GM10248 (cell line): ENCODE measurements around the gene PSMB5.
A peak's percentile ranks its signal among the peaks of the same experiment; 100 is the strongest.

Experiments used
- CTCF ChIA-PET: fragments of 300-600 bp; sonication (Branson Sonifier 250); formaldehyde crosslinking; extraction: SDS; loops from one replicate; lab custom pipeline; 2021; ENCODE audit warnings: antibody characterized with exemption; lab: Yijun Ruan, JAX
- POLR2A ChIA-PET: fragments of 350-650 bp; sonication (Branson Sonifier 250); formaldehyde crosslinking; extraction: SDS; loops from one replicate; lab custom pipeline; 2020; ENCODE audit warnings: antibody characterized with exemption; lab: Yijun Ruan, JAX
- DNase-seq: peaks from one replicate; pipeline ENCODE4 v3.0.0; 2012; ENCODE audit errors: extremely low spot score
- CTCF ChIP-seq: IDR thresholded peaks from 2 replicates; pipeline ENCODE4 v1.5.1; 2012; ENCODE audit warnings: mild to moderate bottlenecking, low read depth; ENCODE audit errors: extremely low read depth, missing control alignments, control extremely low read depth

PSMB5 gene

GRCh38 chr14:23068789-23069412 is 34.2 kb upstream of the PSMB5 start:
- TF ChIP-seq CTCF = peak; percentile 95
- POLR2A ChIA-PET = interaction anchor here (0.6 to 1.6 kb wide), 3 partner anchors 11 to 101 kb away, joined by 3 to 5 read pairs (median 4); partner anchors contain the start of genes ACIN1, C14orf119 and CDH24
- CTCF ChIA-PET = interaction anchor here (0.6 to 24.2 kb wide), 70 partner anchors 9 to 688 kb away, joined by 3 to 834 read pairs (median 5); partner anchors contain the start of genes ACIN1, AJUBA, C14orf119 and CDH24
- peak; percentile 91 for DNase-seq

- DNase-seq = no peak
- ChIA-PET POLR2A (interaction anchor here (0.6 to 1.6 kb wide), 3 partner anchors 10 to 149 kb away, joined by 3 to 5 read pairs (median 4); partner anchors contain the start of genes ACIN1, C14orf119, CDH24 and RBM23), CTCF (interaction anchor here (0.6 to 24.2 kb wide), 70 partner anchors 10 to 688 kb away, joined by 3 to 834 read pairs (median 5); partner anchors contain the start of genes ACIN1, AJUBA, C14orf119 and CDH24)
- TF ChIP-seq CTCF = no peak
Measured at GRCh38 chr14:23067847-23068788, 33.4 kb upstream of the PSMB5 start.

- no peak for DNase-seq
- ChIA-PET POLR2A (no interaction called here), CTCF (interaction anchor here (1.6 to 24.2 kb wide), 11 partner anchors 10 to 125 kb away, joined by 3 to 834 read pairs (median 27); partner anchors contain the start of genes ACIN1, AJUBA, C14orf119 and CDH24)
- TF ChIP-seq CTCF = no peak
Measured at GRCh38 chr14:23066855-23067744, 32.4 kb upstream of the PSMB5 start.

GRCh38 chr14:23066368-23066767 is 31.7 kb upstream of the PSMB5 start:
- no peak for DNase-seq
- CTCF ChIA-PET = interaction anchor here (1.3 to 24.2 kb wide), 6 partner anchors 9 to 94 kb away, joined by 3 to 834 read pairs (median 18); partner anchors contain the start of genes AJUBA and CDH24
- POLR2A ChIA-PET = no interaction called here
- no peak for TF ChIP-seq CTCF

GRCh38 chr14:23063601-23064000 is 28.9 kb upstream of the PSMB5 start:
- no peak for DNase-seq
- CTCF ChIA-PET = interaction anchor here (1.1 to 24.2 kb wide), 7 partner anchors 8 to 133 kb away, joined by 3 to 834 read pairs (median 4); partner anchors contain the start of gene AJUBA
- TF ChIP-seq CTCF = no peak
- POLR2A ChIA-PET = interaction anchor here (0.5 kb wide), 1 partner anchor 1620 kb away, joined by 5 read pairs; no protein-coding TSS in a partner anchor
